CD14-positive monocyte (primary cell): ENCODE data around the gene ADAMTS15. TPM values are rescaled to one million over a fixed set of nuclear protein-coding genes. Genes with fewer than 3 reads are reported as not detected.

Experiments
- DNase-seq, 3 donors: peaks; one replicate each; pipeline ENCODE4 v3.0.0-alpha.2; 2011 to 2022
- H2AFZ ChIP-seq: 2 replicates; pipeline ENCODE4 v1.6.0; 2012; ENCODE audit warnings: mild to moderate bottlenecking, low read depth, low read length, inconsistent platforms; ENCODE audit not compliant: insufficient read depth, poor library complexity, severe bottlenecking
- H3K27ac ChIP-seq, 2 donors: 1 replicate in 1 of 2; 2 replicates in 1 of 2; pipeline ENCODE4 v1.5.1; 2012 to 2013; ENCODE audit warnings: low read length in 2 of 2, control low read depth in 1 of 2, inconsistent platforms in 1 of 2, low read depth in 1 of 2, mild to moderate bottlenecking in 1 of 2
- H3K27me3 ChIP-seq, 2 donors: one replicate each; pipeline versions ENCODE4 v1.6.0 to v1.6.1; 2011 to 2013; ENCODE audit warnings: low read length in 2 of 2; ENCODE audit not compliant: control insufficient read depth in 2 of 2, insufficient read depth in 2 of 2
- H3K36me3 ChIP-seq, 2 donors: replicated peaks in 1 of 2; 1 replicate in 1 of 2; 2 replicates in 1 of 2; pipeline versions ENCODE4 v1.5.1 to v1.6.1; 2012 to 2013; ENCODE audit warnings: low read length in 2 of 2, control low read depth in 1 of 2, inconsistent platforms in 1 of 2, mild to moderate bottlenecking in 1 of 2; ENCODE audit not compliant: insufficient read depth in 2 of 2, control insufficient read depth in 1 of 2
- H3K4me1 ChIP-seq, 2 donors: 1 replicate in 1 of 2; 2 replicates in 1 of 2; pipeline versions ENCODE4 v1.5.1 to v1.6.1; 2012 to 2013; ENCODE audit warnings: low read length in 2 of 2, control low read depth in 1 of 2, inconsistent platforms in 1 of 2, mild to moderate bottlenecking in 1 of 2, moderate library complexity in 1 of 2; ENCODE audit not compliant: insufficient read depth in 2 of 2, control insufficient read depth in 1 of 2
- H3K4me2 ChIP-seq: replicated peaks from 2 replicates; pipeline ENCODE3; 2012; ENCODE audit warnings: low read length, moderate library complexity, mild to moderate bottlenecking; ENCODE audit not compliant: poor library complexity, severe bottlenecking; ENCODE audit errors: extremely low read depth
- H3K4me3 ChIP-seq, 3 experiments: fragments of 200-600 bp in 1 of 3; sonication (generic) in 1 of 3; replicated peaks in 1 of 3; 1 replicate in 2 of 3; 2 replicates in 1 of 3; pipeline ENCODE4 v1.5.1; 2011 to 2013; ENCODE audit warnings: low read length in 3 of 3, mild to moderate bottlenecking in 3 of 3, control low read depth in 2 of 3, low read depth in 2 of 3, inconsistent platforms in 1 of 3, moderate library complexity in 1 of 3
- H3K79me2 ChIP-seq: 2 replicates; pipeline ENCODE4 v1.6.0; 2012; ENCODE audit warnings: mild to moderate bottlenecking, control low read depth, inconsistent platforms, low read length, moderate library complexity; ENCODE audit not compliant: insufficient read depth
- H3K9ac ChIP-seq: 2 replicates; pipeline ENCODE4 v1.6.0; 2017; ENCODE audit warnings: low read length, mild to moderate bottlenecking; ENCODE audit not compliant: insufficient read depth, poor library complexity, severe bottlenecking
- H3K9me3 ChIP-seq, 2 donors: replicated peaks in 1 of 2; 1 replicate in 1 of 2; 2 replicates in 1 of 2; pipeline versions ENCODE4 v1.5.1 to v1.6.1; 2012 to 2013; ENCODE audit warnings: low read length in 2 of 2, control low read depth in 1 of 2; ENCODE audit not compliant: control insufficient read depth in 1 of 2, insufficient read depth in 1 of 2
- H4K20me1 ChIP-seq: 2 replicates; pipeline ENCODE4 v1.6.0; 2012; ENCODE audit warnings: mild to moderate bottlenecking, low read length, control low read depth, moderate library complexity; ENCODE audit not compliant: insufficient read depth
- H3K27ac Mint-ChIP-seq, 7 donors: one replicate each; pipeline ENCODE4 v1.8.0; 2020; ENCODE audit warnings: mild to moderate bottlenecking in 7 of 7, mixed read lengths in 7 of 7, moderate library complexity in 6 of 7, inconsistent platforms in 2 of 7
- H3K27me3 Mint-ChIP-seq, 3 donors: one replicate each; pipeline ENCODE4 v1.8.0; 2021 to 2022; ENCODE audit warnings: low read depth in 3 of 3, mild to moderate bottlenecking in 3 of 3, mixed read lengths in 3 of 3, moderate library complexity in 3 of 3, inconsistent platforms in 1 of 3
- H3K36me3 Mint-ChIP-seq, 2 donors: one replicate each; pipeline ENCODE4 v1.8.0; 2020; ENCODE audit warnings: mixed read lengths in 2 of 2, inconsistent platforms in 1 of 2, mild to moderate bottlenecking in 1 of 2
- H3K4me1 Mint-ChIP-seq: one replicate; pipeline ENCODE4 v1.8.0; 2020; ENCODE audit warnings: mild to moderate bottlenecking, mixed read lengths
- H3K4me3 Mint-ChIP-seq, 2 donors: one replicate each; pipeline ENCODE4 v1.8.0; 2020; ENCODE audit warnings: mild to moderate bottlenecking in 2 of 2, mixed read lengths in 2 of 2, moderate library complexity in 1 of 2
- H3K9me3 Mint-ChIP-seq, 7 donors: one replicate each; pipeline ENCODE4 v1.8.0; 2020 to 2022; ENCODE audit warnings: mixed read lengths in 7 of 7, mild to moderate bottlenecking in 6 of 7, moderate library complexity in 6 of 7, inconsistent platforms in 2 of 7
- CTCF ChIP-seq: fragments of 200-600 bp; IDR thresholded peaks from one replicate; pipeline ENCODE4 v1.8.0; 2022; ENCODE audit warnings: antibody characterized with exemption, mild to moderate bottlenecking
- WGBS: methylation state at CpG from one replicate; pipeline ENCODE4 v1.1.5; 2013; ENCODE audit warnings: missing lambda C conversion rate; ENCODE audit not compliant: insufficient coverage; 5-methylcytosine and 5-hydroxymethylcytosine counted together
- intact Hi-C, 2 donors: fragments of 100-400 bp; cut with micrococcal nuclease; formaldehyde crosslinking; loops; one replicate each; pipeline versions ENCODE4 v1.15.0 to v1.15.1; 2023
- polyA plus RNA-seq, 3 donors: library from polyadenylated mRNA; depleted of rRNA in 1 of 3; unstranded in 2 of 3; stranded (reverse) in 1 of 3; fragments of 300-500 nt in 2 of 3; fragments of >200 nt in 1 of 3; fragmentation: Illumina TruSeq in 2 of 3; gene quantifications; 1 replicate in 2 of 3; 2 replicates in 1 of 3; pipeline ENCODE4 v1.2.3, GENCODE V29; 2012 to 2021

Gene ADAMTS15
- polyA plus RNA-seq, 3 donors, result not detected

- no peak for DNase-seq
- Histone ChIP-seq H3K9me3 (no peaks in the 10 kb centered on the region), H3K27ac (no peak overlapping the region), H3K27me3 (peaks cover 0 to 6% of the 10 kb centered on the region in 2 donors), H3K4me2 (no peak overlapping the region), H3K4me1 (no peaks in the 10 kb centered on the region), H3K9ac (no peak overlapping the region), H2AFZ (no peak overlapping the region), H3K36me3 (no peaks in the 10 kb centered on the region), H3K79me2 (no peaks in the 10 kb centered on the region), H4K20me1 (no peaks in the 10 kb centered on the region), H3K4me3 (no peak overlapping the region)
- WGBS, result 92% methylated on average over 16 of the region's 20 CpGs
- H3K27me3 Mint-ChIP-seq, result peaks cover 6 to 19% (median 16%) of the 10 kb centered on the region in 3 donors
- no peaks in the 10 kb centered on the region for H3K4me1 Mint-ChIP-seq
- H3K9me3 Mint-ChIP-seq, result no peaks in the 10 kb centered on the region
- intact Hi-C loops, result no loop called here
- H3K4me3 Mint-ChIP-seq, result no peak overlapping the region
- no peaks in the 10 kb centered on the region for H3K36me3 Mint-ChIP-seq
- TF ChIP-seq CTCF, result no peak
- H3K27ac Mint-ChIP-seq, result no peak overlapping the region
Observed at GRCh38 chr11:130457623-130458409, 9.4 kb downstream of the ADAMTS15 start.

- no peak overlapping the region for H3K27ac Mint-ChIP-seq
- Histone ChIP-seq H3K27ac (no peak overlapping the region), H2AFZ (no peak overlapping the region), H3K4me1 (no peaks in the 10 kb centered on the region), H3K4me2 (no peak overlapping the region), H4K20me1 (no peaks in the 10 kb centered on the region), H3K9ac (no peak overlapping the region), H3K27me3 (peaks cover 0 to 2% of the 10 kb centered on the region in 2 donors), H3K36me3 (no peaks in the 10 kb centered on the region), H3K79me2 (no peaks in the 10 kb centered on the region), H3K9me3 (no peaks in the 10 kb centered on the region), H3K4me3 (no peak overlapping the region)
- H3K36me3 Mint-ChIP-seq, result no peaks in the 10 kb centered on the region
- no peak for TF ChIP-seq CTCF
- H3K9me3 Mint-ChIP-seq, result no peaks in the 10 kb centered on the region
- intact Hi-C loops, result no loop called here
- no peak for DNase-seq
- H3K27me3 Mint-ChIP-seq, result peaks cover 8 to 14% (median 14%) of the 10 kb centered on the region in 3 donors
- 83% methylated on average over 3 of the region's 4 CpGs for WGBS
- no peak overlapping the region for H3K4me3 Mint-ChIP-seq
- no peaks in the 10 kb centered on the region for H3K4me1 Mint-ChIP-seq
Observed at GRCh38 chr11:130458410-130458729, 9.9 kb downstream of the ADAMTS15 start.
